NB4 (cell line): Measurements from ENCODE around the gene ACY1.

Source experiments
- CTCF ChIP-seq: IDR thresholded peaks from one replicate; pipeline ENCODE4 v1.5.1; 2012; ENCODE audit warnings: low read depth, low read length
- MAX ChIP-seq: IDR thresholded peaks from 2 replicates; pipeline ENCODE4 v1.6.1; 2011; ENCODE audit warnings: low read depth, low read length
- POLR2A ChIP-seq: IDR thresholded peaks from 2 replicates; pipeline ENCODE4 v1.6.1; 2011; ENCODE audit warnings: mild to moderate bottlenecking; ENCODE audit not compliant: insufficient read length; ENCODE audit errors: extremely low read depth

- no peak for TF ChIP-seq CTCF
- no peak for TF ChIP-seq MAX
- TF ChIP-seq POLR2A = no peak
These were observed 32.4 kb upstream of the ACY1 start for GRCh38 chr3:51950899-51951298.
